CD4-positive, alpha-beta T cell treated with Interleukin-15 for 1 hour (primary cell): ENCODE results near the gene ARHGEF7.

Experiments used
- DNase-seq: peaks from one replicate; pipeline ENCODE4 v3.0.0-alpha.2; 2020

The ARHGEF7 gene

GRCh38 chr13:111282997-111283396, 167.9 kb downstream of the ARHGEF7 start:
- DNase-seq, result no peak

GRCh38 chr13:111283457-111283856, 168.3 kb downstream of the ARHGEF7 start:
- no peak for DNase-seq

GRCh38 chr13:111283991-111284390, 168.9 kb downstream of the ARHGEF7 start:
- DNase-seq, result no peak

- DNase-seq, result no peak
Observed at GRCh38 chr13:111284565-111284964, 169.5 kb downstream of the ARHGEF7 start.

- DNase-seq, result no peak
Observed at GRCh38 chr13:111286162-111286561, 171.1 kb downstream of the ARHGEF7 start.

- DNase-seq, result no peak
Observed at GRCh38 chr13:111286749-111287148, 171.6 kb downstream of the ARHGEF7 start.

GRCh38 chr13:111287201-111287600, 172.1 kb downstream of the ARHGEF7 start:
- no peak for DNase-seq

GRCh38 chr13:111288276-111288675, 173.2 kb downstream of the ARHGEF7 start:
- DNase-seq, result no peak

GRCh38 chr13:111289251-111289650, 174.1 kb downstream of the ARHGEF7 start:
- no peak for DNase-seq

GRCh38 chr13:111291908-111292307, 176.8 kb downstream of the ARHGEF7 start:
- DNase-seq, result no peak

- DNase-seq, result no peak
Observed at GRCh38 chr13:111292710-111293485, 177.8 kb downstream of the ARHGEF7 start.

GRCh38 chr13:111295886-111296285, 180.8 kb downstream of the ARHGEF7 start:
- no peak for DNase-seq

GRCh38 chr13:111296417-111296816, 181.3 kb downstream of the ARHGEF7 start:
- no peak for DNase-seq

GRCh38 chr13:111298214-111298975, 183.3 kb downstream of the ARHGEF7 start:
- DNase-seq, result no peak

- DNase-seq, result no peak
Observed at GRCh38 chr13:111302045-111302726, 187.1 kb downstream of the ARHGEF7 start.

- DNase-seq, result no peak
Observed at GRCh38 chr13:111303559-111303958, 188.4 kb downstream of the ARHGEF7 start.

GRCh38 chr13:111304041-111304544, 189.0 kb downstream of the ARHGEF7 start:
- no peak for DNase-seq

- no peak for DNase-seq
Observed at GRCh38 chr13:111304603-111305289, 189.6 kb downstream of the ARHGEF7 start.

- no peak for DNase-seq
Observed at GRCh38 chr13:111312944-111313590, 198.0 kb downstream of the ARHGEF7 start.

GRCh38 chr13:111313911-111314425, 198.9 kb downstream of the ARHGEF7 start:
- no peak for DNase-seq

GRCh38 chr13:111314852-111315251, 199.7 kb downstream of the ARHGEF7 start:
- DNase-seq, result no peak
